Measurements from ENCODE around the gene ZNF442.
"Not testable (repeated sequence)": the region's sequence is repeated elsewhere in the genome, so short reads cannot be mapped to it uniquely, and the experiment has no call there.

ZNF442 gene

GRCh38 chr19:12365236-12366162 lies at the start of gene ZNF442:
ZNF442 (minus strand) TSS chr19:12365683; CDS start chr19:12363631, 2,052 bp downstream.
- DNase-seq = peak; percentile 86 to 90

- no peak for DNase-seq
These were observed 46.4 kb upstream of the ZNF442 start for GRCh38 chr19:12411893-12412292.

GRCh38 chr19:12400633-12401502 lies 35.4 kb upstream of the ZNF442 start, which contains the start of gene ZNF799:
ZNF799 (minus strand) TSS chr19:12401271; CDS start chr19:12401070, 201 bp downstream.
- DNase-seq = peak; percentile 84 to 85

- peak; percentile 42 for DNase-seq
These were observed 34.6 kb upstream of the ZNF442 start for GRCh38 chr19:12399901-12400632.

GRCh38 chr19:12391148-12391547 lies 25.7 kb upstream of the ZNF442 start:
- not testable (repeated sequence) for DNase-seq

GRCh38 chr19:12386365-12386764 lies 20.9 kb upstream of the ZNF442 start:
- not testable (repeated sequence) for DNase-seq

GRCh38 chr19:12380444-12380737 lies 14.9 kb upstream of the ZNF442 start:
- no peak for DNase-seq

GRCh38 chr19:12379732-12380443 lies 14.4 kb upstream of the ZNF442 start:
- no peak for DNase-seq

GRCh38 chr19:12374026-12374425 lies 8.5 kb upstream of the ZNF442 start:
- DNase-seq = no peak

- no peak for DNase-seq
These were observed 870 bp downstream of the ZNF442 start for GRCh38 chr19:12364391-12365235.

- DNase-seq = not testable (repeated sequence)
These were observed 3.2 kb downstream of the ZNF442 start for GRCh38 chr19:12362236-12362635.

GRCh38 chr19:12353375-12353774 lies 12.1 kb downstream of the ZNF442 start:
- DNase-seq = no peak

- no peak for DNase-seq
These were observed 14.6 kb downstream of the ZNF442 start for GRCh38 chr19:12350890-12351197.

- no peak for DNase-seq
These were observed 15.1 kb downstream of the ZNF442 start for GRCh38 chr19:12350185-12350889.

GRCh38 chr19:12346896-12347295 lies 18.6 kb downstream of the ZNF442 start:
- DNase-seq = peak in 1 of 2 donors; percentile 64

- no peak for DNase-seq
These were observed 20.3 kb downstream of the ZNF442 start for GRCh38 chr19:12345197-12345596.

- DNase-seq = peak; percentile 97 to 98
These were observed 32.0 kb downstream of the ZNF442 start, which contains the start of gene ZNF563 for GRCh38 chr19:12333162-12334159. ZNF563 (minus strand) TSS chr19:12333633; CDS start chr19:12333482, 151 bp downstream.

- peak; percentile 58 to 73 for DNase-seq
These were observed 34.1 kb downstream of the ZNF442 start for GRCh38 chr19:12331211-12331941.

GRCh38 chr19:12330340-12330739 lies 35.1 kb downstream of the ZNF442 start:
- no peak for DNase-seq
